Colonic mucosa (tissue), 4 donors: ENCODE results near the gene VSIG10L2. TPM values are rescaled to one million over a fixed set of nuclear protein-coding genes. Genes with fewer than 3 reads are reported as not detected.
A peak's percentile ranks its signal among the peaks of the same experiment; 100 is the strongest.
"Not testable (repeated sequence)": the region's sequence is repeated elsewhere in the genome, so short reads cannot be mapped to it uniquely, and the experiment has no call there.

Experiments
- DNase-seq: peaks from one replicate; pipeline ENCODE4 v3.0.0-alpha.2; 2020
- H3K27ac ChIP-seq: fragments of 200-600 bp; one replicate; pipeline ENCODE4 v1.8.0; 2021
- H3K27me3 ChIP-seq: fragments of 200-600 bp; one replicate; pipeline ENCODE4 v1.8.0; 2021
- H3K36me3 ChIP-seq: fragments of 200-600 bp; one replicate; pipeline ENCODE4 v1.8.0; 2021
- H3K4me1 ChIP-seq: fragments of 200-600 bp; one replicate; pipeline ENCODE4 v1.8.0; 2021; ENCODE audit warnings: mild to moderate bottlenecking
- H3K4me3 ChIP-seq: fragments of 200-600 bp; one replicate; pipeline ENCODE4 v1.8.0; 2021
- H3K9ac ChIP-seq, 2 donors: one replicate each; pipeline ENCODE4 v1.7.0; 2013; ENCODE audit warnings: control low read depth in 2 of 2, low read depth in 2 of 2, low read length in 2 of 2
- H3K9me3 ChIP-seq: fragments of 200-600 bp; one replicate; pipeline ENCODE4 v1.8.0; 2021
- CTCF ChIP-seq: fragments of 200-600 bp; IDR thresholded peaks from one replicate; pipeline ENCODE4 v1.8.0; 2022; ENCODE audit warnings: antibody characterized with exemption, mild to moderate bottlenecking
- intact Hi-C: fragments of 100-400 bp; cut with DNase I; formaldehyde crosslinking; loops from one replicate; pipeline ENCODE4 v1.14.1; 2022
- total RNA-seq, 2 donors: library from RNA; stranded (reverse); fragmentation: NEBNext Ultra II Directional in 1 of 2; extraction: Animal tissue kit (Norgen Biotek cat#: 25700) in 1 of 2; gene quantifications; one replicate each; pipeline ENCODE4 v1.2.1, GENCODE V29; 2021
- donor health status: healthy.
- donor health status: DM: no; HTN: no; CAD: no.
- donor health status: DM: no; HTN: no; CAD: no.

Gene VSIG10L2
- total RNA-seq, 2 donors from 2014 or later, result not detected

- no peak for TF ChIP-seq CTCF
- intact Hi-C loops, result no loop called here
- no peak for DNase-seq
Measured at GRCh38 chr11:125903711-125904659, 41.9 kb upstream of the VSIG10L2 start, which contains the start of gene DDX25. Gene DDX25 (plus strand): TSS chr11:125904508. CDS start chr11:125904518, 10 bp downstream.

DNA sequence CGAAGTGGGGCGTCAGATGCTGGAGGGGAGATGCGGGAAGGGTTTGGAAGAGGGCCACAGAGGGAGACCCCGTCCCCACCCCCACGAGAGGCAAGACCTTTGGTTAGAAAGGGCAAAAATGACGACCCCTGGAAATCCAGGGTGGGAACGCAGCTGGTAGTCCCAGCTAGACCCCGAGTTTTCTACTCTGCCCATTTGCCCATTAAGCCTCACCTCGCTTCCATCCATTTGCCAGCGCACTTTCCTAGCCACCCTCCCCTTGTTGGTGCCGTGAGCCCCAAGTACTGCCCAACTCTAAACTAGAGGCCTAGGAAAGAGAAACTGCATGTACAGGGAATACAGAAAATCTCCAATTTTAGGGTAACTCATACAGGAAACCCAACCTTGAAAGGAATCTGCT lies 41.2 kb upstream of the VSIG10L2 start:
- TF ChIP-seq CTCF, result no peak
- H3K4me1 ChIP-seq, result peaks cover 6% of the 10 kb centered on the region
- DNase-seq, result no peak
- no peaks in the 10 kb centered on the region for H3K9me3 ChIP-seq
- peaks cover 18% of the 10 kb centered on the region for H3K27me3 ChIP-seq
- no peaks in the 10 kb centered on the region for H3K36me3 ChIP-seq
- intact Hi-C loops, result no loop called here
- no peak overlapping the region for H3K9ac ChIP-seq
- H3K4me3 ChIP-seq, result no peak overlapping the region
- no peak overlapping the region for H3K27ac ChIP-seq

More at GRCh38 chr11:125903711-125904659, 41.9 kb upstream of the VSIG10L2 start, which contains the start of gene DDX25:
- Histone ChIP-seq H3K27me3 (peaks cover 18% of the 10 kb centered on the region), H3K4me3 (peak within 1 kb of the TSS; percentile 57), H3K36me3 (no peaks in the 10 kb centered on the region), H3K4me1 (peaks cover 6% of the 10 kb centered on the region), H3K27ac (no peak within 1 kb of the TSS), H3K9ac (no peak within 1 kb of the TSS), H3K9me3 (no peaks in the 10 kb centered on the region)

- Histone ChIP-seq H3K27me3 (peaks cover 4% of the 10 kb centered on the region), H3K4me3 (no peak overlapping the region), H3K36me3 (no peaks in the 10 kb centered on the region), H3K4me1 (no peaks in the 10 kb centered on the region), H3K9ac (no peak overlapping the region), H3K9me3 (no peaks in the 10 kb centered on the region), H3K27ac (no peak overlapping the region)
- intact Hi-C loops, result no loop called here
- no peak for TF ChIP-seq CTCF
- no peak for DNase-seq
Measured at GRCh38 chr11:125910226-125910849, 35.5 kb upstream of the VSIG10L2 start.

DNA sequence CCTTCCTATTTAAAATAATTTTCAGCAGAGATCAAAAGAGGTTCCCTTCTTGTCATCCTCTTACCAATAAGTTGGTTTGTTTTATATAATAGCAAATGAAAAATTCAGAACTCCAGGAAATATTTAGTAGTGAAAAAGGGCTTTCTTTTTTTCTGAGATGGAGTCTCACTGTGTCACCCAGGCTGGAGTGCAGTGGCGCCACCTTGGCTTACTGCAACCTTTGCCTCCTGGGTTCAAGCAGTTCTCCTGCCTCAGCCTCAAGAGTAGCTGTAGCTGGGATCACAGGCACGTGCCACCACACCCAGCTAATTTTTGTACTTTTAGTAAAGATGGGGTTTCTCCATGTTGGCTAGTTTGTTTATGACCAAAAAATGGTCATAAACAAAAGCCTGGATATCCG lies 31.2 kb upstream of the VSIG10L2 start:
- H3K4me3 ChIP-seq, H3K27me3 ChIP-seq, intact Hi-C loops, H3K9me3 ChIP-seq, H3K27ac ChIP-seq, H3K4me1 ChIP-seq, DNase-seq, H3K36me3 ChIP-seq, H3K9ac ChIP-seq: not testable (repeated sequence)

DNA sequence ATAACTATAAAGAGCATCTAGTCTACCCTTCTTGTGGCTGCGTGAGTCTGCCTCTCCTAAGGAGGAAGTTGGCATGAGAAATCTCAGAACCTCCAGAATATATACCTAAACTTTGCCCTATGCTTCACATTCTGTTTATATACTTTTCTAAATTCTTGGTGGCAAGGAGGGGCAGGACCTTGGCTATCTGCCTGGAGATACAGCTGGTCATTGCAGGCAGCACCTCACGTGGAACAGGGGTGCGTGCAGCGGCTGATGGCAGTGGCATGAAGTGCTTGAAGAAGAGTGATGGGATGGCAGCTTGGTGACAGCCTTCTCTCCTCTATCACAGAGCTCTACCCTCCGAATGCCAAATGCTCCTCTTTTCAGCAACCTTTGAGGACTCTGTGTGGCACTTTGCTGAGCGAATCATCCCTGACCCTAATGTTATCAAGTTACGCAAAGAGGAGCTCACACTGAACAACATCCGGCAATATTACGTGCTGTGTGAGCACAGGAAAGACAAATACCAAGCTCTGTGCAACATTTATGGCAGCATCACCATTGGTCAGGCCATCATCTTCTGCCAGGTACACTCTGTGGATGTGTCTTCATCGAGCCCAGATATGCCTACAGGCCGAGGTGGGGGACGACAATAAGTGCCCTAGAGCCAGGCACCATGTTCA lies 29.0 kb upstream of the VSIG10L2 start:
- no peaks in the 10 kb centered on the region for H3K9me3 ChIP-seq
- no peak overlapping the region for H3K27ac ChIP-seq
- no peak for TF ChIP-seq CTCF
- no peak overlapping the region for H3K4me3 ChIP-seq
- no peaks in the 10 kb centered on the region for H3K36me3 ChIP-seq
- no peaks in the 10 kb centered on the region for H3K4me1 ChIP-seq
- peak; percentile 85 for DNase-seq
- peak overlapping the region in 1 of 2 donors; percentile 28 for H3K9ac ChIP-seq
- no peaks in the 10 kb centered on the region for H3K27me3 ChIP-seq
- intact Hi-C loops, result no loop called here
